GM06990 (cell line): ENCODE data around the gene MANBA.

Source experiments
- DNase-seq: peaks from one replicate; pipeline ENCODE4 v3.0.0-alpha.2; 2011; ENCODE audit not compliant: insufficient read length; ENCODE audit errors: extremely low read depth
- H3K27me3 ChIP-seq: replicated peaks from 2 replicates; pipeline ENCODE4 v1.6.0; 2011; ENCODE audit warnings: low read length; ENCODE audit not compliant: control insufficient read depth, insufficient read depth
- H3K36me3 ChIP-seq: 2 replicates; pipeline ENCODE4 v1.5.1; 2011; ENCODE audit warnings: low read length; ENCODE audit not compliant: control insufficient read depth, insufficient read depth
- H3K4me3 ChIP-seq: replicated peaks from 2 replicates; pipeline ENCODE4 v1.5.1; 2011; ENCODE audit warnings: low read depth, mild to moderate bottlenecking, control low read depth, low read length
- CTCF ChIP-seq: IDR thresholded peaks from 2 replicates; pipeline ENCODE4 v1.5.1; 2011; ENCODE audit warnings: low read length, control low read depth, mild to moderate bottlenecking, inconsistent platforms; ENCODE audit not compliant: insufficient read depth, poor library complexity, severe bottlenecking

The MANBA gene

GRCh38 chr4:102787096-102787881 is 26.5 kb upstream of the MANBA start:
- Histone ChIP-seq H3K27me3 (no peaks in the 10 kb centered on the region), H3K36me3 (peaks cover 3% of the 10 kb centered on the region; the same call in 1 of the 2 replicates), H3K4me3 (no peak overlapping the region)
- no peak for TF ChIP-seq CTCF
- DNase-seq = no peak

DNA sequence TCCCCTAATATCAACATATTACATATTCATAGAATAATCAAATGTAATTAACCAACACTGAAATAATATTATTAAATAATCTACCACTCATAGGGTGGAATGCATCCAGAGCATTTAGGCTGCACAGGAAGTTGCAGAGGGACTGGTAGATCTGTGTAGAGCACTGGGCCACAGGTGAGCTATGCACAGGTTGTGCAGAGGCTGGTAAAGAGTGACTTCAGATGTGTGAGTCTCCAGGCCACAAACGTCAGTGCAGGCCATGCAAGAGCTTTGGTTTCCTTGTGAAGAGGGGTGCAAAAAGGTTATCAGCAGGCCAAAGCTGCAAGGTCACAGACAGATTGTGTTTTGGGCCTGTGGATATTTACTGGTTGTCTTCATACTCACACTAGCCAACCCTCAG is 25.5 kb upstream of the MANBA start:
- Histone ChIP-seq H3K27me3 (no peaks in the 10 kb centered on the region), H3K36me3 (no peaks in the 10 kb centered on the region; the same call in 1 of the 2 replicates), H3K4me3 (no peak overlapping the region)
- no peak for DNase-seq
- no peak for TF ChIP-seq CTCF

DNA sequence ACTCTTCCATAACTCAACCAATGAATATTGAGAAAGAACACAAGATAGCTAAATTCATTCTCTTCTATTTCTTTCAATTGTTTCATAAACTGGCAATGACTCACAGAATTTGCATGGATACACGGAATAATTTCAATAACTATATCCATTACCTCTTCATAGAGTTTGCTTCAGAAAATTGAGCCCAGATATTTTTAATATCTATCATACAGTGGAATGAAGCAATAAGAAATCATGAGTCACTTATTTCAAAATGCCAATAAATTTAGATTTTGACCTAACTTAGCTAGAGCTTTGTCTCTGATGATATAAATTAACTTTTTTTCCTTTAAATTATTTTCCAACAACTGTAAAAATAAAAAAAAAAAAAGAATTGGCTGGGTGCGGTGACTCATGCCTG is 22.2 kb upstream of the MANBA start:
- TF ChIP-seq CTCF = no peak
- Histone ChIP-seq H3K4me3 (no peak overlapping the region), H3K36me3 (no peaks in the 10 kb centered on the region), H3K27me3 (no peaks in the 10 kb centered on the region)
- no peak for DNase-seq

DNA sequence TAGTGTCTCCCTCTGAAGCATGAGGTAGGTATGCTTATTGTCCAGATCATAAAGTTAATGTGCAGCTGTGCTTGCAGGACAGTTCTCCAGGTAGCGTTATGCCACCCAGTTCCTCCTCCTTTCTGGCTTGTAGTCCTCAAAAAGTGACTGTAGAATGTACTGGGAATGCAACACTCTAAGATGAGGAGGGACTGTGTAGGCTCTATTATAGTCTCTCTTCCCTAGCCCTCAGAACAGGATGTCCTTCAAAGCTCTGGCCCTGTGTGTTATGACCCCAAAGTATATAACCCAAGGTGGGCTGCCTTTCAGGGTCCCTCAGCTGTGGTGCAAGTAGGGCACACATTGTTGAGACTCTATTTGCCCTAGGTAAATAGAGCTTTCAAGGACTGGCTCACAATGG is 20.8 kb upstream of the MANBA start:
- DNase-seq = no peak
- no peak for TF ChIP-seq CTCF

GRCh38 chr4:102780476-102781144 is 19.8 kb upstream of the MANBA start:
- Histone ChIP-seq H3K27me3 (no peaks in the 10 kb centered on the region), H3K4me3 (no peak overlapping the region), H3K36me3 (no peaks in the 10 kb centered on the region)
- no peak for DNase-seq
- TF ChIP-seq CTCF = no peak

More for the DNA sequence above, 20.8 kb upstream of the MANBA start:
- H3K27me3 ChIP-seq = no peaks in the 10 kb centered on the region
- no peaks in the 10 kb centered on the region for H3K36me3 ChIP-seq
- H3K4me3 ChIP-seq = no peak overlapping the region
